Measurements from ENCODE around the gene RNF5.

GRCh38 chr6:32137454-32137853 is 40.8 kb upstream of the RNF5 start:
- TF ChIP-seq CTCF (IDR thresholded peaks at IDR 0.05) (no peak), EZH2 (IDR thresholded peaks at IDR 0.05; ENCODE audit: borderline replicate concordance, insufficient read depth, low read depth, low read length, poor library complexity, severe bottlenecking) (no peak)

Measured in B cell (primary cell).